NOMO-1 treated with dmso at 0.1 percent for 144 hours (cell line): ENCODE measurements around the gene MOK.

Experiments
- DNase-seq: peaks from one replicate; lab custom pipeline; 2025; ENCODE audit not compliant: unreplicated experiment; lab: John Stamatoyannopoulos, UW

MOK gene

DNA sequence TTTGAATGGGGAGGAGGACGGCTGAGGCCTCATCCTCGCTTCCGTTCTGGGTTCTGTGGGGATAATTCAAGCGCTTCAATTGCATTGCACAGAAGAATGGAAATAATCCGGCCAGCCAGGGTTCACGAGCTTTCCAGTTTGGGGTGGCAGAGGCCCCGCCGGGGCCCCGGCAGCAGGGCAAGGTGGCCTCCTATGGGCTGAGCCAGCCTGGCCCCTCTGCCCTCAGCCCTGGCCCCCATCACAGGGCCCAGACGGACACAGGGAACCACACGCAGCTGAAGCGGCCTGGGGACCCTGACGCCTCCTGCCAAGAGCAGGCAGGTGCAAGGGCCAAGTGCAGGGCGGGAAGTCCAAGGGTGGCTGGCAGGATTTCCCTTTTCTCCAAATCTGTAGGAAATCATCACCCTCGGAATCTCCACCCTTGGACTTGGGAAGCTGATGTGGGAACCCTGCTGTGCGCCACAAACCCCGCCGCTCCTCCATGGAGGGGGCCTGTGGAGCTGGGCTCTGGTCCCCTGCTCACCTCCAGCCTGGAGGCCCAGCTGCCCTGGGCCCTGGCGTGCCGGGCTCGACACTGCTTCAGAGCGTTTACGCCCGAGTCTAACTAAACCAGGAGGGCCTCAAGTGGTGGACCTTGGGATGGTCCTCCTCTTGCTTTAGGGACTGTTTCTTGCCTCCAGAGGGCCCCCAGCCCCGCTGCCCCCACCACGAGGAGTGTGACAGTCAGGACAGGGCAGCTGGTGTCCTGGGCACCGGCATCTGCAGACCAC is 78.4 kb downstream of the MOK start:
- DNase-seq = no peak

DNA sequence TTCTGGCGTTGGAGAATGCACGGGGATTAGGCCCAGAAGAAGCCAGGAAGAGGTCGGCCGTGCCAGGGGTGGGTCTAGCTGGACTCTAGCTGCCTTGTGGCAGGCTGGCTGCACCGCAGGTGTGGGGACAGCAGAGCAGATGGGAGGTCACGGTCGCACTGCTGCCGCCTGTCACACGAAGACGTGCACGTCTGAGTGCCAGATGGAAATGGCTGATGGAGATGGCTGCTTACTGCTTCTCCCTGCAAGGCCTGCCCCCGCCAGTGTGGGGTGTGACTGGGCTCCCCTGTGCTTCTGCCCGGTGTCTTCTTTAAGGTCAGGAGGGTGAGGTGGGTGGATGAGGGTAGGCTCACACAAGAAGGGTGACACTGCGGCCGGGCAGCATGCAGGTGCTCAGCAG is 79.0 kb downstream of the MOK start:
- DNase-seq = no peak

DNA sequence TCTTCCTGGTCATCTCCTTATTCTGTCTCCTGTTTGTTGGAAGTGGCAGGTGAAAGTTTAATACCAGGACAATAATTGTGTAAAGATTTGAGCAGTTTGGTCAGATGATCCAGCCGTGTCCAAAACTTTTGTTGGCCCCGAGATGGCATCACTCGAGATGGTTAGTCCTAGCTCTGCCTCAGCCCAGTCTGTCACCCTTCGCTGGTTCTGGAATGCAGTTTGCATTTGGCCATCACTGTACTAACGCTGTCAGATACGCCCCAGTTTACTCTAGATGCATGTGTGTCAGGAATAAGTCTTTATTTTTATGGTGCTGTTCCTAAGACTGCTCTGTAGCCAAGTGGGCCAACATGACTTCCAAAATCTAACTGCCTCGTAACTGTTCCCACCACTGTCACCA is 79.6 kb downstream of the MOK start:
- no peak for DNase-seq

DNA sequence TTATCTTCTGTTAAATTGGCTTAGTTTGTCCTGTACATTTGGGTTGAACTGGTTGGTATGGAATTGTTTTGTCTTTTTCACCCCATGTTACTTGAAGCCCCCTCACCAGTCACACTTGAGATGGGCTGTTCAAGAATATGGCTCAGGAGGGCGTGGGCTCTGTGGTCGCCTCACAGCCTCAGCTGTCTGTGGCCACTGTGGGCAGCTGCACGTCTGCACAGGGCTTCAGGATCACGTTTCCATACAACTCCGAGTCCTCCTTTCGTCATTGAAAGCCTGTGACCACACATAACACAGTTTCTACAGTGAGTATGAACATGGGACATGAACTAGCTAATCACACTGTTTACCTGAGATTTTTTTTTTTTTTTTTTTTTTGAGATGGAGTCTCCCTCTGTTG is 81.3 kb downstream of the MOK start:
- no peak for DNase-seq

DNA sequence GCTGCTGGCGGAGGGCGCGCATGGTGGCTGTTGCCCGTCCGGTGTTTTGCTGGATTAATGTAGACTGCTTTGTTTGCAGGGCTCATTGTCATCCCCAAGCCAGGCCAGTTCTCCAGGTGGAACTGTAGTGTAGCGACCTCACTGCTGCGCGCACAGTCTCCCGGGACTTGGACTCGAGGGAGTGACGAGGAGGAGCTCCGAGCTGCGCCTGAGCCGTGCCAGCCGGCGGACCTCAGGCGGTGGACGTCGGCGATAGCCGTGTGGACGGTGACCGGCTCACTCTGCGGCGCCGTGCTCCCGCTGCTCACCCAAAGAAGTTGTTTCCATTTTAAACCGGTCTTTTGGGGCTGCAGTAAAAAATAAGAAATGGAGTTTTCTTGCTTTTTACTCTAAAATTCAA is 82.2 kb downstream of the MOK start:
- no peak for DNase-seq

DNA sequence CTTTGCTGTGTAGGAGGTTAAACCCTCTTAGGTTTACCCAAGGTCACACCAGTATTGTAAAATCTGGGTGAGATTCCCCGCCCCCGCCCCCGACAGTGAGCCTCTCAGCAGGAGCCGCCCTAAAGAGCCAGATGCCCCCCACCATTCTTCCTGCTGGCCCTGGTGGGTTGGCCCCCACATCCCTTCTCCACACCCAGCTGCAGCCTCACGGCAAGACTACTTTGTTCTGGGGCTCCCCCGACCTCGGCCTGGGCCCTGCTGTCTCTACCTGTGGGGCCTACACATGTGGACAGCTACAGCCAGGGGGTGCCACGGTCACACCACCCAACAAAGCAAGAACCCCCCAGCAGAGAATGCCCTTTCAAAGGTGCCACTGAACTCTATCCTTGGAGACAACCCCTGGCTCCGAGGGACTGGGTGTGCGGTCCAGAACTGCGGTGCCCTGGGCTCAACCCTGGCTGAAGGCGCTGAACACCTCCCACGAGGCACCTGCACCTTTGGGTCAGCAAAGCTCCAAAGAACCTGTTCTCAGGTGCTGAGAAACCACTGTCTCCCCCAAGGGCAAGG is 82.9 kb downstream of the MOK start:
- no peak for DNase-seq

DNA sequence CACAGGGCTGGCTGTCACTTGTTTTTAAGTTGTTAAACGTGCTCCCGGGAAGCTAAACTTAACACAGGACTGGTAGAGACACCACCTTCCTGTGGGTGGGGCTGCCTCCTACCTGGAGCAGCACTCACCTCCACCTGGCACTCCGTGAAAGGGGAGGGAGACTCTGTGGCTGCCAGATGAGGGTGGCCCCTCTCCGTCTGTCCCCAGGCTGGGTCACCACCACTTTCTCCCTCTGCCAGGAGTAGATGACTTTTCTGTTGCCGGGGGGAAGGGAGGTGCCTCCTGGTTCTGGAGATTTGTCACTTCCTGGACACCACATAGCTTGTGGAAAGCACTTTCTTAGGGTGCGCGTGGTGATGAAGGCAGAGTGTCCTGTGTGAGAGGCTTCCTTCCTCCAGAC is 83.9 kb downstream of the MOK start:
- DNase-seq = no peak

DNA sequence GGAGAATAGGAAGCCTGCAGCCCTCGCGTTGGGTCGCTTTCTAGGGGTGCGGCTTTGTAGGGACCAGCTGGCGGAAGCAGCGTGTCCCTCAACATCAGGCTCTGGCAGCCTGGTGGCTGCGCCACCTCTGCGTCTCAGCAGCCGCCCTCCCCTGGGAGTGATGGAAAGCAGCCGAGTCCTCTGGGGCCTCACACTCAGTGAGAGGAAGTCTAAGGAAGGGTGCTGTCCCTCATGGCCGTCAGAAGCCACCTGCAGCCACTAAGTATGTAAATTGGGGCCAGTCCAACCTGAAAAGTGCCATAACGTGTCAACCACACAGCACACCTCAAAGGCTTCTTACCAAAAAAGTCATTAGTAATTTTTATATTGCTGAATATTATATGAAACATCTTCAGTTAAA is 84.9 kb downstream of the MOK start:
- DNase-seq = no peak

DNA sequence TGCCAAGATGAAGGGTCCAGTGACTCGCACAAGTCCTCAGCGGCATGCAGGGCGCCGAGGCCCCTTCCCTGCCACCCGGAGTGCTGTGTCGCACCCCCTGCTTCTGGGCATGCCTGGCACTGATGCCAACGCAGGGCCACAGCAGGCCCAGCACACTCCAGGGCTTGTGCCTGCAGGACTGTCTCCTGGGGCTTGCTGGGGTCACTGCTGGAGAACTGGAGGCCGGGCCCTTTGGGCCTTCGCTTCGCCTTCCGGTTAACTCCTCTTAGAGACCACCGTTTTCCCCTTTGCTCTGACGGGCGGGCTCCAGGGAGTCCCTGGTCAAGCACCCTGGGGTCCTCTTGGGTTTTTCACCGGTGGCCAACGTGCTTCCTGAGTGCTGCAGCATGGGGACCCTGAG is 85.6 kb downstream of the MOK start:
- no peak for DNase-seq

DNA sequence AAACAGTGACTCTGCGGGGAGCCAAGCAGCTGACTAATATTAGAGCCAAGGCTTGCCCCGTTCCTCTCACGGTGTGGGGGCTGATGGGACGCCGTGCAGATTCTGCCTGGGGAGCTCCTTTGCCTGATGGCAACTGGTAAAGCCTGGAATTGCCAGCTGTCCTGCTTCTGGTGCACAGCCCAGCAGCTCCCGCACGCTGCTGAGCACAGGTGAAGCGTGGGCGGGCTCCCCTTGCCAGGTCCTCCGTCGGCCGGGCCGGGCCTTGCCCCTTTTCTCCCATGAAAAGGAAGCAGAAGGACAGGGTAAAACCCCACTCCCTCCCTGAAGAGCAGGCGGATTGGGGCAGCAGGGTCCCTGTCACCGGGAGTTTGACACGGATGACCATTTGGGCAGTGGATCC is 86.3 kb downstream of the MOK start:
- DNase-seq = no peak

DNA sequence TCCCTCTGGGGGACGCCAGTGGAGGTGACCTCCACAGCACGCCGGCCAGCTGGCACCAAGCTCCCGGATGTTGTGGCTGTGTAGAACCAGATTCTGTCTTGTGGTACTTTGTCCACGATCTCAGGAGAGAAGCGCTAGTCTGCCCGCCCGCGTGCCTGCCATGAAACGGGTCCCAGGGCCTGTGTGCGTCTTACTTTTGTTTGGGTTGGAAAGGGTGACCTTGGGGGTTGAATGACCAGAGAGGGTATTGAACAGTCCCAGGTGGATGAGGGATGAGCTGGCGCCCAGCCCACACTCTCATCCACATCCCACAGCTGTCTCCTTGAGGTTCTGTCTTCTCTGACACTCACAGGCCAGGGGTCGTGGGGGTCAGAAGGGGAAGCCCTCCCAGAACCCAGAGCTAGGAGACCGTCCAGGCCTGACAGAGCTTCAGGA is 87.0 kb downstream of the MOK start:
- no peak for DNase-seq

DNA sequence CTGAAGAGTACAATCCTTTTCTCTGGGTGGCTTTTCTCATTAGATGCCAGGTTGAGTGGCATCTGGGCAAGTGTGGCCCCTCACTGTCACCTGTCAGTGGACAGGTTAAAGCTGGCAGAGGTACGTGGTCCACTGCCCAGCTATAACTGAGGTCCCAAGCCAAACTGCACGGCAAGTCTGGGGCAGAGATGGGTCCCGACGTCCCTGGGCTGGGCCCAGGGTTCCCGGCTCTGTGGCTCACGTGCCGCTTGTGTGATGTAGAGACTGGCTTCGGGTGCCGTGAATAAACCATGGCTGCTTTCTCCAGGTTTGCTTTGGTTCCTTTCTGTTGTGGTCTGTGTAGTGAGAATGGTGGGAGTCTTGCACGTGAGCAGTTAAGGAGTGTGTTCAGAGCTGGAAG is 87.6 kb downstream of the MOK start:
- no peak for DNase-seq

DNA sequence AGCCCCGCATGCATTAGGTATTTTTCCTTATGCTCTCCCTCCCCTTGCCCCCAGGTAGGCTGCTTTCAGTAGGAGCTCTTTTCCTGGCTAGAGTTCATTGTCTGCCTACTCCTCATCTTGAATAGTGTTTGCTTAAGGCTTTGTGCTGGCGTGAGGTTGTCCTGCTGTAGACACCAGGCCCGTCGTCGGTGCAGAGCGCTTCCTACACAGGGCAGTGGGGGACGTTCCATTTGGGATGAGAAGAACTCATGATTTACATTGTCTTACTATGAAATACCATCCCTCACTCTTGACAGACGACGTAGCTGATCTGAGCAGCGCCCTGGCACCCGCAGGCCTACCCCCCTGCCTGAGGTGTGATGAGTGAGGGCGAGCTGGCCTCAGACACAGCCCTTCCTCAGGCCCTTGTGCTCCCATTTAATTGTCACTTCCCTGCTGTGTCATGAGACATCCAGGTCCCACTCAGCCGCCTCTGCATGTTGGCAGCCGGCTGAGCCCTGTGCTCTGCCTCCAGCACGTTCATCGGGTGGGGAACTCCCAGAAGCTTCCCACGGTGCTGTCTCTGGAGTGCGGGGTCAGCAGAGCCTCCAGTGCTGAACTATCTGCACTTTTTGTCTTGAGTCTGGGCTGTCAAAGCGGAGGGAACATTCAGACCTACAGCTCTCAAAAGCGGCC is 89.3 kb downstream of the MOK start:
- DNase-seq = no peak

DNA sequence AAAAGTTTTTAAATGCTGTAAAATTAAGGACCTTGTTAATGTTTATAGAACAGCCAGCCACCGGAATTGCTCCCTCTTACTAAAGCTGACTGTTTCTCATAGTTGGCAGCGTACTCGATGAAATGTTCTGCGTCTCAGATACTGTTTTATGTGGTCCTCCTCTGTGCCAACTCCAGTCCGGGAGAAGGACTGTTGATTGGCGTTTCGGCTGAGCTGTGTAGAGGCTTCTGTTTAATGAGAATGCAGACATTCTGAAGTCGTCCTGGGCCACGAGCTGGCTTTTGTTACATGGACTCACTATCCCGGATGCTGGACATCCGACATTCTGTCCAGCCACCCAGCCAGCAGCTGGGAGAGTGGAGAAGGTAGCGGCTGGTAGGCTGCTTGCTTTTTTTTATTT is 89.9 kb downstream of the MOK start:
- no peak for DNase-seq

DNA sequence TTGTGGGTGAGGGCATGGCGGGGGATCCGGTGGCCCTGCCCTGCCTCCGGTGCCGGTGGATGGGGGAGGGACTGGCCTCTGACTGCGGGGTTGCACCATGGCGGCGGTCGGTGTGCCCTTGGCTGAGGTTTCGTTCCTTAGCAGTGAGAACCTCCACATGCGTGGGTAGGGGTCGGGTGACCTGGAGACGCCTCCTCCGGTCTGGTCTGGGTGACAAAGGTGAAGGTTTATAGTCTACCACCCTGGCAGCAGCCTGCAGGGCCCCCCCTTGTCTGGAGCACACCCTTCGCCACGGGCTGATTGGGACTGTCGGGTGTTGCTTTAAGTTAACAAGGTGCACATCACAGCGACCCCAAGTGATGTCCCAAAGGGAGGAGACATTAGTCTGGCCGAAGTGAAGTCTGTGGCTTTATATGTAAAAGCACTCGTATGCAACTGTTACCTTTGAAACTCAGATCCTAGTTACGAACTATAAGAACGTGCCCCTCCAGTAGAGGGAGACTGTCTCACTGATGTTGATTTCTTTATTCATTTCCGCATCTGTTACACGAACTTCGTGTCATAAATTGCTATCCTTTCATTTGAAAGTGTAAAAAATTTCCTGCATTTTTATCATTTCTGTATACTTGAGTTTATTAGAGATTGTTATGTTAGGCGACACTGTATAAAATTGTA is 90.8 kb downstream of the MOK start:
- DNase-seq = no peak

DNA sequence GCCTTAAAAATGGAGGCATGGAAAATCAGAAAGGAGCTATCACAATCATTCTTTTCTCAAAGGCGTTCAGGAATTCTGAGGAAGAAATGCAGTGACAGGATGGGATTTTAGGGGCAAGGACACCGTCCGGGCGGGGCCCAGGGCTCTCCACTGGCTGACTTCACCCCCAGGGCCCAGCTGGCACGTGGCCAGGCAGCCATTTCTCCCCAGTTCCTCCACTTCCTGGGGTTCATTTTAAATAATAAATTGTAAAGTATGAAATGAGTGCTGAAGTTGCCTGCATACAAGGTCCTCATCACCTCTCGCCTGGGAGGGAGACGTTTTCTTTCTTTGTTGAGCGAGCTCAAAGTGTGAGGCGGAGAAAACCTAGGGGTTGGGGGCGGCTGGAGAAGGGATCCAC is 91.5 kb downstream of the MOK start:
- no peak for DNase-seq

DNA sequence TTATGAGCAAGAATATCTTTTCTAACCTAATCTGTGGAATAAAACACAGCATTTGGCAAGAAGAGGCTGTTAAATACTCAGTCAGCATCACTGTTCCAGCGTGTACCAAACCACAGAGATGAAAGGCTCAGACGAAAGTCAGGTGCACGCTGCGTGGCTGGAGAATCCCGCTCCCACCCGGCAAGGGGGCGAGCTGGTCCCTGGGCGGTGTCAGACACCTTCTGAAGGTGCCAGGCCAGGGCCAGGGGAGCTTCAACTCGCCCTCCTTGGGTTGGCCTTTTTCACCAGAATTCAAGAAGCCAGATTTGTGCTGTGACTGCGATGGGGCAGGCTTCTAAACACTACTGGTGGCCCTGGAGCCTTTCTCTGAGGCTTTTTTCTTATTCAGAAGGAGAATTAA is 92.1 kb downstream of the MOK start:
- DNase-seq = no peak

DNA sequence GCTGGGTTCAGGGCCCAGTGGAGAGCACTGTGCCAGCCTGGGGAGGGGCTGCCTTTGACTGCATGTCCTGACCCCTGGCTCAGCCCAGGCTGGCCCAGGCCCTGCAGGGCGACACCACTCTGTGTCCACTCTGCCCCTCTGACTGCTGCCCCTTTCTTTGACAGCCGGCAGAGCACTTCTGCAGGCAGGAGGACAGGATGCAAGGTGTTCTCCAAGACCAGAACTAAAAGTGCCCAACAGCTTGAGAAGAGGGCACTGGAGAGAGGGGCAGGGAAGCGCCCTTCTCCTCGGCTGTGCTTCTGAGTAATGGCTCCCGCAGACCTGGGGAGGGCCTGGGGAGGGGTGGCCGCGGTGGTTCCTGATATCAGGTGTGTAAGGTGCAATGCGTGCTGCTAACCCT is 92.6 kb downstream of the MOK start:
- no peak for DNase-seq

DNA sequence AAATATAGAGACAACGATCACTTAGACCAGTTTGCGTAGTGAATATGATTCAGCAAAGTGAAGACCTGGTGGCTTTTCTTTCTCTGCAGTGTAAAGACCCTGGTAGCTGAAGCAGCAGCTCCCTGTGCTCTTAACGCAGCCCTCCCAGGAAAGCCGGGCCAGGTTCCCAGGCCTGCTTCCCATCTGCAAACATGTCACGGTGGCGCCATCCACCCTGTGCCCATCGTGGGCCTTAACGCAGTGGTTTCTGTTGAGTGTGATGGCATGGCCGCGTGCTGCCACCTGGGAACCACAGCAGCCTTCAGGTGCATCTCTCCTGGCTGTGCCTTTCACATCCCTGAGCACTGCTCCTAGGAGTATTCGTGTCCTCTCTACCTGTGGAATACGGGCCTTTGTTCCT is 93.7 kb downstream of the MOK start:
- DNase-seq = no peak

DNA sequence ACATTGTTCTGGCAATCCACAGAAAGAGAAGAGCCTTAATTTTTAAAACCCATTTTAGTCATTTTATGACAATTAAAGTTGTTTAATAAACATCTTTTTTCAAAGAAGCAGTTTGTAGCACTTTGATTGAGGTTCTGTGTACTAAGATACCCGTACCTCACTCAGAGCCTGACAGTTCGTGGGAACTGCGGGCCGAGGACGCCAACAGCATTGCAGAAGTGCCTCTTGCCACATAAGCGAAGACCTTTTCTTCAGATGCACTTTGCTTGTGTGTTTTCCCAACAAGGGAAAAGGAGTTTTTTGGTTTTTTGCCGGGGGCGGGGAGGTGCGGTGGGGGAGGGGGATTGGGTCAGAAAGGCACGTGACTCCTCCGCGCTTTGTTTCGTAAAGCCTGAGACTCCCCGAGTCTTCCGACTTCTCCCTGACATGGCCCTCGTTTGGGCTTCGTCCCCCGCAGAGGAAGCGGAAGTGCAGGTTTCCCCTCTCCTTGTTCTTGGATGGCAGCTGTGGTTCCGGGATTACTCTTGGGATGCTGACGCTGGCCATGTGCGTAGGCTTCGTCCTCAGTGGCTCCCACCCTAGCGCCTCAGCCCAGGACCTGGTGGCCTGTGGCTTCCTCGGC is 94.4 kb downstream of the MOK start:
- DNase-seq = no peak

DNA sequence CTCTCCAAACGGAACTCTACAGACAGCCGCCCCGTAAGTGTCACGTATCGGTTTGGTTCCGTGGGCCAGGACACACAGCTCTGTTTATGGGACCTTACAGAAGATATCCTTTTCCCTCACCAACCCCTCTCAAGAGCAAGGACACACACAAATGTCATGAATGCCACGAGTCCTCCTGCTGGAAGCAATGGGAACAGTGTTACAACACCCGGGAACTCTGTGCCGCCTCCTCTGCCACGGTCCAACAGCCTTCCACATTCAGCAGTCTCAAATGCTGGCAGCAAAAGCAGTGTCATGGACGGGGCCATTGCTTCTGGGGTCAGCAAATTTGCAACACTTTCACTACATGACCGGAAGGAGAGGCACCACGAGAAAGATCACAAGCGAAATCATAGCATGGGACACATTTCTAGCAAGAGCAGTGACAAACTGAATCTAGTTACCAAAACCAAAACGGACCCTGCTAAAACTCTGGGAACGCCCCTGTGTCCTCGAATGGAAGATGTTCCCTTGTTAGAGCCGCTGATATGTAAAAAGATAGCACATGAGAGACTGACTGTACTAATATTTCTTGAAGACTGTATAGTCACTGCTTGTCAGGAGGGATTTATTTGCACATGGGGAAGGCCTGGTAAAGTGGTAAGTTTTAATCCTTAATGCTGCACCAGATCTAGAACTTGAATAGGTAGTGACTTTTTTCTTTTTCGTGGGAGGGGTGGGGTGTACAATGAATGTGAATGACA is 95.6 kb downstream of the MOK start:
- no peak for DNase-seq
